Measurements from ENCODE around the gene MLLT3.

The MLLT3 gene

DNA sequence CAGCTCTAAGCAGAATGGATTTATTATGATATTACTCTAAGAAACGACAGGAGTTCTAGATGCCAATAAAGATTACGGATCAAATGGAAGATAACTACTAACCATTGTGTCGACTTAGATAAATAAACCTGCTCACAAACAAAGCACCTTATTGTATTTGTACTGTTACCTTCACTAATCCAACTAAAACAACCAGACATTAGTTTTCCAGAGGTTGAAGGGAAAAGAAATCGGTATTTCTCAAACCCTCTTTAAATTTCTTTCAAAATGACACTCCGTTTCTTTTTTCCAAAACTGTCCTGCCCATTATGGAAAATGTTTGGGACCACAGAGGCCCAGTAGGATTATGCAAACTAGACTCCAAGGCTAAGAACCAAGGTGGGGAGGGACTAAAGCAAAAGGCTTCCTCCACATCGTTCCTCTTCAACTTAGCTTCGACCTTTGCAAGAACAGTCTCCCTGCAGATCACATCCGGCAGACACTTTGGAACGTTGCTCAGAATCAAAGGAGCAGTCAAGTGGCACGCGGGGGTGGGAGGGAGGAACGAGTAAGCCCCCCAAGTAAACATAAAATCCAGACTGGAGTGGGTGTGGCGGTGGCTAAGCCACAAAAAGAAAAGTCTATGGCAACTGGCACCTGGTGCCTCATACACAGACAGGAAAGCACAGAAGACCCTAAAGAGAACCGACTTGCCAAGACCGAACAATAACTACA lies 2.7 kb downstream of the MLLT3 start:
- peak overlapping the region; percentile 94 for H3K4me3 ChIP-seq (ENCODE audit: low read depth, low read length)
- TF ChIP-seq, protein P1, sequence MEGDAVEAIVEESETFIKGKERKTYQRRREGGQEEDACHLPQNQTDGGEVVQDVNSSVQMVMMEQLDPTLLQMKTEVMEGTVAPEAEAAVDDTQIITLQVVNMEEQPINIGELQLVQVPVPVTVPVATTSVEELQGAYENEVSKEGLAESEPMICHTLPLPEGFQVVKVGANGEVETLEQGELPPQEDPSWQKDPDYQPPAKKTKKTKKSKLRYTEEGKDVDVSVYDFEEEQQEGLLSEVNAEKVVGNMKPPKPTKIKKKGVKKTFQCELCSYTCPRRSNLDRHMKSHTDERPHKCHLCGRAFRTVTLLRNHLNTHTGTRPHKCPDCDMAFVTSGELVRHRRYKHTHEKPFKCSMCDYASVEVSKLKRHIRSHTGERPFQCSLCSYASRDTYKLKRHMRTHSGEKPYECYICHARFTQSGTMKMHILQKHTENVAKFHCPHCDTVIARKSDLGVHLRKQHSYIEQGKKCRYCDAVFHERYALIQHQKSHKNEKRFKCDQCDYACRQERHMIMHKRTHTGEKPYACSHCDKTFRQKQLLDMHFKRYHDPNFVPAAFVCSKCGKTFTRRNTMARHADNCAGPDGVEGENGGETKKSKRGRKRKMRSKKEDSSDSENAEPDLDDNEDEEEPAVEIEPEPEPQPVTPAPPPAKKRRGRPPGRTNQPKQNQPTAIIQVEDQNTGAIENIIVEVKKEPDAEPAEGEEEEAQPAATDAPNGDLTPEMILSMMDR (IDR thresholded peaks at IDR 0.05; ENCODE audit: low read depth, low read length), result no peak

DNA sequence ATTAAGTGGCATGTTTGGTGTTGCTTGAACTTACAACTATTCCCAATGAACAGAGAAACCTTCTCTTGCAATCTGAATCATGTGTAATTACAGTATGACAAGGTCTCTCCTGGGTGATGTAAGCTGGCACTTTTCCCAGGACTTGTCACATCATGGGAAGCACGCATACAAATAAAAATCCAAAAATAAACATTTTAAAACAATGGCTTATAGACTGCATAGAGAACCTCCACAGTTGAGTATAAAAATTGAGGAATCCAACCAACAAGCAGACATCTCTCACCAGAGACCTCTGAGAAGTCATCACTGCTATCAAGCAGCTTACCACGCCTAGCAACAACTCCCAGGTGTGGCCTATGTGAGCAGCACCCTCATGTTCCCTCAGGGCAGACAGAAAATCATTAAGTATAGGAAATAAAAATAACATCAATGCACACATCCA lies 3.9 kb downstream of the MLLT3 start:
- H3K4me3 ChIP-seq (ENCODE audit: low read depth, low read length), result no peak overlapping the region
- TF ChIP-seq, protein P1 (IDR thresholded peaks at IDR 0.05; ENCODE audit: low read depth, low read length), result no peak

- TF ChIP-seq, protein P1 (IDR thresholded peaks at IDR 0.05; ENCODE audit: low read depth, low read length), result no peak
- H3K4me3 ChIP-seq (ENCODE audit: low read depth, low read length), result no peak overlapping the region
Measured at GRCh38 chr9:20616808-20617207, 5.5 kb downstream of the MLLT3 start.

DNA sequence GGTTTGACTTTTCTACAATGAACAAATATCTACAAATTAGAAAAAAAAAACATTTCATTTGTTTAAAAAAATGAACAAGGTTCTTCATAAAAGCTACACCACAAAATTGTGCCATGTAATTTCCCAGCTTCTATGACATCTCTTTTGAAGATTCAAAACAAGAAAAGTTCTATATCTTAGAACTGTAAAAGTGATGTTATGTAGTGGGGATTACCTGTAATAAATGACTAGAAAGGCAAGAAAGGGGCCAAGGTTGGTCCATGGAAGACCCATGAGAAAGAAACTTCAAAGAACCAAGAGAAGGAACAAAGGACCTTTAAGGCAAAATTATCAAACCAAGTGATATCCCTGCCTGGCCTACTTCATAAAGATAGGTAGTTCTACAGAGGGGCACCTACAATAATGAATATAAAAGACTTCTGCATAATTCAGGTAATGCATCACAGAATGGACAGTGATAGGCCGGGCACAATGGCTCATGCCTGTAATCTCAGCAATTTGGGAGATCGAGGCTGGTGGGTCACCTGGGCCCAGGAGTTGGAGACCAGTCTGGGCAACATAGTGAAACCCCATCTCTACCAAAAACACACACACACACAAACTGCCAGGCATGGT lies 7.6 kb downstream of the MLLT3 start:
- H3K4me3 ChIP-seq (ENCODE audit: low read depth, low read length), result no peak overlapping the region
- TF ChIP-seq, protein P1 (IDR thresholded peaks at IDR 0.05; ENCODE audit: low read depth, low read length), result no peak

DNA sequence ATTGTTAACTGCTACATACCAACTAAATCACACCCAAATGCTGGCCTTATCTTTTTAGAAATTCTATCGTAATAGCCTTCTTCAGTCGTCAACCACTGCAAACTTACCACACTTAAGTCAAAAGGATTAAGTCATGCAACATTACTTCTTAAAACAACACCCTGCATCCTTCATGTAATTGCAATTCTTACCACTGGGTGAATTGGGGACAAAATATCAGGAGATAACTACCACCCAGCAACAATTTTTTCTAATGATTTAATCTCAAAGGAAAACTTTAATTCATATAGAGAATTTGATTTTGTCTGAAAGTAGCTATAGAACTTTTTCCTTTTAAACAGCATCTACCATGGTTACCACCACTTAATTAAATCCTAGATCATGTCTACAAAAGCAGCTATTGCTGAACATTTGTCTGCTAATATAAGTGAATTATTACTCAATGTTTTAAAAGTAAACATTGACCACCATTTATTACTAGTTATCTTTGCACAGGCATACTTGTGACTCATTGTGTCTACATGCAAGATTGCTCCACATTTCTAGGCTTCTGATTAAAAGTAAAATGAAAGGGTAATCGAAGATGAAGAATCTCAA lies 10.5 kb downstream of the MLLT3 start:
- TF ChIP-seq, protein P1 (IDR thresholded peaks at IDR 0.05; ENCODE audit: low read depth, low read length), result peak; percentile 15; the same call in 1 of the 2 replicates
- H3K4me3 ChIP-seq (ENCODE audit: low read depth, low read length), result peak overlapping the region; percentile 38

- H3K4me3 ChIP-seq (ENCODE audit: low read depth, low read length), result no peak overlapping the region
- TF ChIP-seq, protein P1 (IDR thresholded peaks at IDR 0.05; ENCODE audit: low read depth, low read length), result no peak
Measured at GRCh38 chr9:20610591-20610990, 11.7 kb downstream of the MLLT3 start.

DNA sequence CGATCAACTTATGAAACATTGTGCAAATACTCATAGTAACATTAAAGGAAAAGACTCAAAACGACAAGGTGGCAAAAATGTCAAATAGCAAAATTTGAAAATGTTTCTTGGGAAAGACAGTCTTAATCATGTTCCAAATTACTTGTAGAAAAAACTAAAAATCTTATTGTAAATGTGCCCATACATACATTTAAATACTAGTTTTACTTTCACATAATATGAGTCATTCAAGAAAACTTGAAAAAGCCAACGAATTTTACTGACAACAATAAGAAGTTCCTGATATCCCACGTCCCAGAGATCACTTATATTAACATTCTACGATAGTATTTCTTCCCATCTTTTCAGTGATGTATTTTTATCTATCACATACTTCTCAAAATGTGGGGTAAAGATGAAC lies 13.7 kb downstream of the MLLT3 start:
- TF ChIP-seq, protein P1 (IDR thresholded peaks at IDR 0.05; ENCODE audit: low read depth, low read length), result no peak
- no peak overlapping the region for H3K4me3 ChIP-seq (ENCODE audit: low read depth, low read length)

Data from WI38 (cell line).